Right renal pelvis (tissue), 4 donors: ENCODE results near the gene DARS1. TPM values are rescaled to one million over a fixed set of nuclear protein-coding genes. Genes with fewer than 3 reads are reported as not detected.

Experiments used
- DNase-seq, 4 donors: peaks; one replicate each; pipeline ENCODE4 v3.0.0-alpha.2; 2013; ENCODE audit warnings: low read depth in 4 of 4, low spot score in 3 of 4, missing footprints in 1 of 4
- polyA plus RNA-seq, 4 donors: library from polyadenylated mRNA; unstranded; fragments of 120-200 nt; gene quantifications; one replicate each; pipeline ENCODE4 v1.2.1, GENCODE V29; 2013; ENCODE audit not compliant: insufficient read length in 4 of 4

The DARS1 gene
- polyA plus RNA-seq, 4 donors, result 117 to 140 (median 137) TPM

- DNase-seq, result no peak
Measured at GRCh38 chr2:136016836-136017235, 31.4 kb upstream of the DARS1 start.

- DNase-seq, result no peak
Measured at GRCh38 chr2:136016427-136016826, 31.0 kb upstream of the DARS1 start.

GRCh38 chr2:136015699-136016098 is 30.3 kb upstream of the DARS1 start:
- no peak for DNase-seq

GRCh38 chr2:136014411-136014810 is 29.0 kb upstream of the DARS1 start:
- no peak for DNase-seq

GRCh38 chr2:136013955-136014354 is 28.5 kb upstream of the DARS1 start:
- DNase-seq, result peak in 1 of 4 donors; percentile 65

GRCh38 chr2:136013136-136013685 is 27.8 kb upstream of the DARS1 start:
- DNase-seq, result no peak

GRCh38 chr2:136012315-136012714 is 26.9 kb upstream of the DARS1 start:
- no peak for DNase-seq

- no peak for DNase-seq
Measured at GRCh38 chr2:136010126-136010525, 24.7 kb upstream of the DARS1 start.

- no peak for DNase-seq
Measured at GRCh38 chr2:136008205-136008865, 22.9 kb upstream of the DARS1 start.

GRCh38 chr2:136006658-136007057 is 21.2 kb upstream of the DARS1 start:
- no peak for DNase-seq

- DNase-seq, result no peak
Measured at GRCh38 chr2:136005462-136006196, 20.2 kb upstream of the DARS1 start.

- DNase-seq, result no peak
Measured at GRCh38 chr2:136004965-136005364, 19.5 kb upstream of the DARS1 start.

GRCh38 chr2:136001131-136001530 is 15.7 kb upstream of the DARS1 start:
- no peak for DNase-seq

GRCh38 chr2:136000502-136000901 is 15.1 kb upstream of the DARS1 start:
- DNase-seq, result no peak

GRCh38 chr2:135999899-136000298 is 14.5 kb upstream of the DARS1 start:
- no peak for DNase-seq

GRCh38 chr2:135998879-135999278 is 13.5 kb upstream of the DARS1 start:
- no peak for DNase-seq

- DNase-seq, result no peak
Measured at GRCh38 chr2:135997380-135997779, 12.0 kb upstream of the DARS1 start.

- DNase-seq, result no peak
Measured at GRCh38 chr2:135996304-135996703, 10.9 kb upstream of the DARS1 start.

- DNase-seq, result no peak
Measured at GRCh38 chr2:135994281-135994680, 8.9 kb upstream of the DARS1 start.

- no peak for DNase-seq
Measured at GRCh38 chr2:135993421-135993820, 8.0 kb upstream of the DARS1 start.

- DNase-seq, result no peak
Measured at GRCh38 chr2:135991861-135992260, 6.4 kb upstream of the DARS1 start.

GRCh38 chr2:135987441-135987840 is 2.0 kb upstream of the DARS1 start:
- no peak for DNase-seq
